Mesodermal cell (in vitro differentiated cells): Measurements from ENCODE around the gene NDUFA3.
"Not testable (repeated sequence)": the region's sequence is repeated elsewhere in the genome, so short reads cannot be mapped to it uniquely, and the experiment has no call there.

ENCODE experiments used
- H3K27ac ChIP-seq: 2 replicates; pipeline ENCODE4 v1.7.0; 2013; ENCODE audit warnings: mild to moderate bottlenecking, low read depth, low read length, moderate library complexity; ENCODE audit not compliant: severe bottlenecking
- H3K36me3 ChIP-seq: 2 replicates; pipeline ENCODE4 v1.7.1; 2013; ENCODE audit warnings: mild to moderate bottlenecking, low read length, moderate library complexity; ENCODE audit not compliant: control insufficient read depth, insufficient read depth
- H3K4me1 ChIP-seq: one replicate; pipeline ENCODE4 v1.7.1; 2013; ENCODE audit warnings: mild to moderate bottlenecking, low read length; ENCODE audit not compliant: insufficient read depth, control insufficient read depth, poor library complexity, severe bottlenecking
- H3K4me3 ChIP-seq: 2 replicates; pipeline ENCODE4 v1.7.0; 2013; ENCODE audit warnings: low read length, control low read depth, mild to moderate bottlenecking; ENCODE audit not compliant: insufficient read depth, poor library complexity, severe bottlenecking; ENCODE audit errors: extremely low read depth
- H3K9me3 ChIP-seq: 2 replicates; pipeline ENCODE4 v1.7.1; 2013; ENCODE audit warnings: mild to moderate bottlenecking, low read length, moderate library complexity; ENCODE audit not compliant: control insufficient read depth
- WGBS, 2 experiments: methylation state at CpG; one replicate each; pipeline ENCODE4 v1.1.5; 2013; ENCODE audit warnings: missing lambda C conversion rate in 2 of 2; ENCODE audit not compliant: insufficient coverage in 2 of 2; 5-methylcytosine and 5-hydroxymethylcytosine counted together

The NDUFA3 gene

DNA sequence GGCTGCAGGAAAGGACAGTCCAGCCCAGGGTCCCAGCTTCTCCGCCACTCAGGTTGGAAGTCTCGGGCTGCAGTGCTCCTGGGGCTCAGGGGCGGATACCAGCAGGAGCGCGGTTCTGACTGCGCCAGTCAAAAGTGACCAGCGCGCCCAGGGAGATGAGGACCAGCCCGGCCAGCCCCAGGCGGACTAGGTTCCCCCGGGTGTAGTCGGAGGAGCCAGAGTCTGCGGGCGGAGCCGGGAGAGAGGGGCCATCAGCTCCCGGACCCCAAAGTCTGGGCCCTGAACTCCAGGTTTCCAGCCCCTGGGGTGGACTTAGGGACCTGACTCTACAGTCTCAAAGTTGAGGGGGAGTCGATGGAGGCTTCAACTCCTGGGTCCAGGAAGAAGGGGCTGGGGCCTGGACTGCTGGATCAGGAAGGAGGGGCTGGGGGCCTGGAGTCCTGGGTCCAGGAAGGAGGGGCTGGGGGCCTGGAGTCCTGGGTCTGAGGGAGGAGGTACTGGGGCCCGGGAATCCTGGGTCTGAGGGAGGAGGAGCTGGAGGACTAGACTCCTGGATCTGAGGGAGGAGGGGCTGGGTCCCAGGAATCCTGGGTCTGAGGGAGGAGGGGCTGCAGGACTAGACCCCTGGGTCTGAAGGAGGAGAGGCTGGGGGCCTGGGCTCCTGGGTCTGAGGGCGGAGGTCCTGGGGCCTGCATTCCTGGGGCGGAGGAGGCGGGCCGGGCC, 7.4 kb upstream of the NDUFA3 start:
- 78 to 85% methylated on average over 18 to 22 of the region's 22 CpGs for WGBS, 2 experiments

GRCh38 chr19:54095859-54096616, 6.6 kb upstream of the NDUFA3 start:
- not testable (repeated sequence) for H3K36me3 ChIP-seq, H3K4me1 ChIP-seq, H3K9me3 ChIP-seq, H3K27ac ChIP-seq
- peak overlapping the region; percentile 30 for H3K4me3 ChIP-seq
- 1 to 2% methylated on average over 41 to 45 of the region's 46 CpGs for WGBS, 2 experiments

More for the DNA sequence above, 7.4 kb upstream of the NDUFA3 start:
- Histone ChIP-seq H3K27ac (no peak overlapping the region), H3K9me3 (no peaks in the 10 kb centered on the region), H3K36me3 (no peaks in the 10 kb centered on the region), H3K4me3 (peak overlapping the region; percentile 30), H3K4me1 (peaks cover 4% of the 10 kb centered on the region)

GRCh38 chr19:54096617-54097106, 6.0 kb upstream of the NDUFA3 start:
- no peaks in the 10 kb centered on the region for H3K36me3 ChIP-seq
- no peak overlapping the region for H3K27ac ChIP-seq
- peak overlapping the region; percentile 30 for H3K4me3 ChIP-seq
- peaks cover 4% of the 10 kb centered on the region for H3K4me1 ChIP-seq
- 12 to 20% methylated on average over 14 of the region's 14 CpGs for WGBS, 2 experiments
- H3K9me3 ChIP-seq, result no peaks in the 10 kb centered on the region

- Histone ChIP-seq H3K27ac (no peak overlapping the region), H3K4me3 (no peak overlapping the region), H3K4me1 (peaks cover 4% of the 10 kb centered on the region), H3K9me3 (no peaks in the 10 kb centered on the region), H3K36me3 (no peaks in the 10 kb centered on the region)
- 87 to 91% methylated on average over 7 to 8 of the region's 12 CpGs for WGBS, 2 experiments
These were observed 3.3 kb upstream of the NDUFA3 start for GRCh38 chr19:54099190-54099902.

DNA sequence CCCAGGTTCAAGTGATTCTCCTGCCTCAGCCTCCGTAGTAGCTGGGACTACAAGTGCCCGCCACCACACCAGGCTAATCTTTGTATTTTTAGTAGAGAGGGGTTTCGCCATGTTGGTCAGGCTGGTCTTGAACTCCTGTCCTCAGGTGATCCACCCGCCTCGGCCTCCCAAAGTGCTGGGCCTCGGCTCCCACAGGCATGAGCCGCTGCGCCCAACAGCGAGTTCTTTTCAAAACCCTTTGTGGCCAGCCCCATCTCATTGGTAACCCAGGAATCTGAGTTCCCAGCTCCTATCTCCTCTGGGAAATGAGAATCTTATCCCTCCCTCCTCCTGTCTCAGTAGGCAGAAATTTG, 2.8 kb upstream of the NDUFA3 start:
- not testable (repeated sequence) for H3K36me3 ChIP-seq, H3K4me3 ChIP-seq, H3K4me1 ChIP-seq, H3K9me3 ChIP-seq, H3K27ac ChIP-seq
- 82% methylated on average over 7 to 9 of the region's 9 CpGs for WGBS, 2 experiments

- no peaks in the 10 kb centered on the region for H3K9me3 ChIP-seq
These were observed 2.1 kb upstream of the NDUFA3 start, which contains the start of gene OSCAR for GRCh38 chr19:54100561-54100960. TSS of gene OSCAR (minus strand) at chr19:54100803. CDS start at chr19:54100792, 11 bp downstream.

GRCh38 chr19:54104998-54105715, 2.5 kb downstream of the NDUFA3 start:
- Histone ChIP-seq H3K36me3 (peaks cover 43% of the 10 kb centered on the region), H3K4me3 (no peak overlapping the region), H3K9me3 (no peaks in the 10 kb centered on the region), H3K27ac (no peak overlapping the region), H3K4me1 (no peaks in the 10 kb centered on the region)
- 93 to 95% methylated on average over 7 of the region's 11 CpGs for WGBS, 2 experiments

More at GRCh38 chr19:54100561-54100960, 2.1 kb upstream of the NDUFA3 start, which contains the start of gene OSCAR:
- H3K4me1 ChIP-seq, result peaks cover 4% of the 10 kb centered on the region
- H3K27ac ChIP-seq, result no peak within 1 kb of the TSS
- 81 to 92% methylated on average over 5 of the region's 5 CpGs for whole genome bisulfite sequencing, 2 experiments
- H3K4me3 ChIP-seq, result no peak within 1 kb of the TSS
- H3K36me3 ChIP-seq, result peaks cover 2% of the 10 kb centered on the region

DNA sequence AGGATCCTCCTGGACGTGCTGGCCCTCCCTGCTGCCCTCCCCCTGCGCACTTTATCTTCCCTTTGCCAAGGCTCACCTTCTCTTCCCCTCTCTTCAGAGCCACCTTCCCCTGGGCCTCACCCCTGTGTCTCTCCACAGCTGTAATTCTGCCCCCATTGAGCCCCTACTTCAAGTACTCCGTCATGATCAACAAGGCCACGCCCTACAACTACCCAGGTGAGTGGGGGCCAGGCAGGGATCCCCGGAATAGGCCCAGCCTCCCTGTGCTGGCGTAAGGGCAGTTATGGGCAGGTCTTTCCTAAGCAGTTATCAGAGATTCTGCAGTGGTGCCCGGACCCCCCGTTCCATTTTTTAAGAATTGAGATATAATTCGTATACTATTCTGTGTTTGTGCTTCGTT, 3.1 kb downstream of the NDUFA3 start:
- Histone ChIP-seq H3K9me3 (no peaks in the 10 kb centered on the region), H3K4me3 (no peak overlapping the region), H3K36me3 (peaks cover 50% of the 10 kb centered on the region), H3K4me1 (no peaks in the 10 kb centered on the region), H3K27ac (no peak overlapping the region)
- 91 to 92% methylated on average over 8 to 10 of the region's 10 CpGs for WGBS, 2 experiments

DNA sequence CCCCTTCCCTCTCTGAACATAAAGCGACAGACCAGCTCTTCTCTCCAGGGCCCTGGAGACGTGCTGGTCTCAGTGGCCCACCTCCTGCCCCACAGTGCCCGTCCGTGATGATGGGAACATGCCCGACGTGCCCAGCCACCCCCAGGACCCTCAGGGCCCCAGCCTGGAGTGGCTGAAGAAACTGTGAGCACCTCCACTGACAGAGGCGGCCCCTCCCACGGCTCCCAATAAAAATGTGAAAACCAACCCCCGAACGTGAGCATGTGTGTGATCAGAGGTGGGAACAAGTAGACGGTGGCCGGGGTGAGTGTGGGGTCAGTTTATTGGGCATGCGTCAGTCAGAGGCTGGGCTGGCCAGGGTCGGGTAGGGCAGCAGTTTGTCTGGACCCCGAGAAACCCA, 4.1 kb downstream of the NDUFA3 start:
- H3K4me1 ChIP-seq, result no peaks in the 10 kb centered on the region
- 93 to 94% methylated on average over 8 to 15 of the region's 15 CpGs for WGBS, 2 experiments

DNA sequence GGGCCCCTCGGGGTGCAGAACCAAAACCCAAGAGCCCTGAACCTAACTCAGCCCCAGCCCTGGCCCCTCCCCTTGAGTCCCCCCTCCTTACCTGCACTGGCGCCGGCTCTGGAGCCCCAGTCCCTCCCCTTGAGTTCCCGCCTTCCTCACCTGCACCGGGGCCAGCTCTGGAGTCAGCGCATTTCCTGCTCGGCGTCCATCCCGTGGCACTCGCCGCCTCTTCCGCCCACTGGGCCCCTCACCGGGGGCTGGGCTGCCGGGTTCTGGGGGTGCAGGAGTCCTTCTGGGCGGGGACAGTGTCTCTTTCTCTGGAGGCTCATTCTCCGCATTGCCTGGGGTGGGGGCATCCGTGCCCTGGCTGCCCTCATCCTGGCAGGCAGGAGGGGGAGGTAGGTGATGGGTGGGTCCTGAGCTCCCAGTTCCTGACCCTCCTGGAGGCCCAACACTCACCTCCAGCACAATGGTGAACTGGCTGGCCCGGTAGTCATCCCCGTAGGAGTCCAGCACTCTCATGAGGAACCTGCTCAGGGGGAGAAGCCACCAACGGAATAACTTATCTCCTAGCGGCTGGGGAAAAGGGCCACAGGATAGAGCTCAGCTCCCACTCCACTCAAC, 5.3 kb downstream of the NDUFA3 start:
- 94% methylated on average over 16 to 19 of the region's 21 CpGs for WGBS, 2 experiments
- Histone ChIP-seq H3K36me3 (peaks cover 65% of the 10 kb centered on the region), H3K9me3 (no peaks in the 10 kb centered on the region), H3K27ac (no peak overlapping the region), H3K4me3 (no peak overlapping the region), H3K4me1 (no peaks in the 10 kb centered on the region)

More for the DNA sequence above, 4.1 kb downstream of the NDUFA3 start:
- H3K4me3 ChIP-seq, result no peak overlapping the region
- H3K9me3 ChIP-seq, result no peaks in the 10 kb centered on the region
- H3K27ac ChIP-seq, result no peak overlapping the region
- peaks cover 57% of the 10 kb centered on the region for H3K36me3 ChIP-seq
